NCI-H2081 (cell line): ENCODE results near the gene OR1F1.

Source experiments
- DNase-seq, 2 experiments: peaks; one replicate each; lab custom pipeline; 2025; lab: John Stamatoyannopoulos, UW

The OR1F1 gene

DNA sequence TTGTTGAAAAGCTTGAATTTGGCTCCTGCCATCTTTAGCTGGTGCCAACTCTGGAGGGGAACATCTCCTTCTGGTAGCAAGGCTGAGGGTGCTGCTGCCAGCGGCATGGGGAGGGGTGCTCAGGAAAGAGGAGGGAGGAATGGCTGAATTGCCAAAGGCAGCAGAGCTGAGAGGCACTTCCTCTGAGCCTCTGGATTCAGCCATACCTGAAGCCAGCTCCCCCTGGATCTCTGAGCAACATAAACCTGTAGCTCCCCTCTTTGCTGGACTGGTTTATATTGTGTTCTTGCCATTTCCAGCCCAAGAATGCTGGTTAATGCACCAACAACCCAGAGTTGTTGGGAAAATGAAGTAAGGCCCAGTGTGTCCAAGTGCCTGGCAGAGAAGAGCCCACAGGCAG lies 61.0 kb downstream of the OR1F1 start:
- DNase-seq, result no peak

GRCh38 chr16:3249451-3249850 lies 61.4 kb downstream of the OR1F1 start:
- no peak for DNase-seq

DNA sequence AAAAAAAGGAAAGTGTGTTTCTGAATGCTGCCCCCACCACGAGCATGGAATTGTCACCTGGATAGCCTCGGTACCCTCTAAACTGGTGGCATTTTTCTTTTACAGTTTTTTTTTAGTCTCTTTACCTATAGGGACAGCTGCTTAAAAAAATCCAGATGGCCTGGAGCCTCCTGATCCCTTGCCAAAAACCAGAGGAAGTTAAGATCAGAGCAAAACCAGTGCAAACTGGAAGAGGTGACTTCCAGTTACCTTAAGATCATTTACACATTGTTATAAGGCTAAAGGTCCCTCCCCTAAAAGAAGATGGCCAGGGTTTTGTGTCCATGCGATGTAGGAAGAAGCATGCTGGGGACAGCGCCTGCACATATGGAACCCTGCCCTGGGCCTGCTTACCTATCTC lies 65.0 kb downstream of the OR1F1 start:
- no peak for DNase-seq

GRCh38 chr16:3254309-3254708 lies 66.3 kb downstream of the OR1F1 start:
- no peak for DNase-seq
